Measurements from ENCODE around the gene ASTN2.

ASTN2 gene

GRCh38 chr9:116585204-116585603, 829.7 kb downstream of the ASTN2 start:
- no peak for DNase-seq

- DNase-seq: no peak
Measured at GRCh38 chr9:116580853-116581252, 834.0 kb downstream of the ASTN2 start.

GRCh38 chr9:116576386-116576785, 838.5 kb downstream of the ASTN2 start:
- no peak for DNase-seq

- no peak for DNase-seq
Measured at GRCh38 chr9:116574027-116574679, 840.7 kb downstream of the ASTN2 start.

GRCh38 chr9:116572095-116572748, 842.6 kb downstream of the ASTN2 start:
- peak; percentile 7 for DNase-seq

GRCh38 chr9:116569111-116569510, 845.7 kb downstream of the ASTN2 start:
- no peak for DNase-seq

GRCh38 chr9:116566677-116567488, 848.0 kb downstream of the ASTN2 start:
- no peak for DNase-seq

- DNase-seq: no peak
Measured at GRCh38 chr9:116565986-116566385, 848.9 kb downstream of the ASTN2 start.

- DNase-seq: no peak
Measured at GRCh38 chr9:116564266-116564793, 850.5 kb downstream of the ASTN2 start.

GRCh38 chr9:116558818-116559540, 855.9 kb downstream of the ASTN2 start:
- no peak for DNase-seq

- DNase-seq: no peak
Measured at GRCh38 chr9:116558035-116558434, 856.8 kb downstream of the ASTN2 start.

GRCh38 chr9:116555556-116556155, 859.2 kb downstream of the ASTN2 start:
- no peak for DNase-seq

- DNase-seq: no peak
Measured at GRCh38 chr9:116555119-116555518, 859.7 kb downstream of the ASTN2 start.

GRCh38 chr9:116550696-116551436, 864.0 kb downstream of the ASTN2 start:
- no peak for DNase-seq

GRCh38 chr9:116549786-116550660, 864.8 kb downstream of the ASTN2 start:
- no peak for DNase-seq

- DNase-seq: no peak
Measured at GRCh38 chr9:116549061-116549664, 865.7 kb downstream of the ASTN2 start.

- no peak for DNase-seq
Measured at GRCh38 chr9:116547729-116548426, 867.0 kb downstream of the ASTN2 start.

- DNase-seq: no peak
Measured at GRCh38 chr9:116546711-116547581, 867.9 kb downstream of the ASTN2 start.

- DNase-seq: no peak
Measured at GRCh38 chr9:116544896-116545295, 870.0 kb downstream of the ASTN2 start.
